ENCODE data around the gene GRID1. TPM values are rescaled to one million over a fixed set of nuclear protein-coding genes. Genes with fewer than 3 reads are reported as not detected.

GRID1 gene
- total and polyA plus RNA-seq, 9 of the 15 experiments (the other 6 are each of a cell fraction or from before 2014, with no cell fraction given) = 0.01 to 7.2 (median 1.2) TPM

DNA sequence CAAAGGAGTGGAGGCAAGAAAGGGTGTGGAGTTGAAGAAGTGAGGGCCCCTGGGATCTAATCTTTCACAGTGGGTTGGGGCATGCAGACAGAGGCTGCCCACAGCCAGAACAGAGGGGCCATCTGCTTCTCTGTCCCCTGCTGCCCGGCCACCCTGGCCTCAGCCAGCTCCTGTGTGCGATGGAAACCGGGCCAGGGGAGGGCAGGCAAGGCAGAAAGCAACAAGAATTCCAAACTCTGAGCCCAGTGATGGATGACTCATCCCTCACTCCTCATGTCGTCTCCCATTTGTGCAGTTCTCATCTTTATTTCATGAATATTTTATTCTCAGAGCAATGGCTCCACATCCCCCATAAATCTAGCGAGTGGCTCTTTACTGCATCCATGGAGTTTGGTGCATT is 757.1 kb downstream of the GRID1 start:
- Histone ChIP-seq H4K20me1 (replicated peaks; ENCODE audit: control insufficient read depth, insufficient read depth, low read length) (no peaks in the 10 kb centered on the region), H2AFZ (ENCODE audit: low read depth, low read length) (no peak overlapping the region), H3K9me3 (replicated peaks; ENCODE audit: control insufficient read depth, insufficient read depth, low read depth, low read length) (no peaks in the 10 kb centered on the region), H3K79me2 (ENCODE audit: control insufficient read depth, insufficient read depth, low read length) (no peaks in the 10 kb centered on the region), H3K36me3 (ENCODE audit: control insufficient read depth, insufficient read depth, low read length) (no peaks in the 10 kb centered on the region), H3K9ac (ENCODE audit: insufficient read depth in 1 of 2, low read depth in 2 of 2, low read length in 2 of 2) (no peak overlapping the region), H3K27ac (ENCODE audit: extremely low read depth, low read depth, low read length) (no peak overlapping the region), H3K9me1 (ENCODE audit: control insufficient read depth, insufficient read depth, low read length) (no peaks in the 10 kb centered on the region), H3K4me1 (replicated peaks in 1 of 2; ENCODE audit: control insufficient read depth in 2 of 2, insufficient read depth in 2 of 2, low read length in 2 of 2) (no peaks in the 10 kb centered on the region), H3K4me3 (no peak overlapping the region), H3K27me3 (ENCODE audit: control insufficient read depth in 2 of 2, insufficient read depth in 2 of 2, low read length in 2 of 2) (no peaks in the 10 kb centered on the region), H3K4me2 (ENCODE audit: insufficient read depth, low read length) (no peak overlapping the region)
- in situ Hi-C loops (cut with MboI) (no loop called here), intact Hi-C loops (cut with micrococcal nuclease) (no loop called here)
- ChIA-PET POLR2A (no interaction called here), CTCF (ENCODE audit: low intra/inter-chr PET ratio) (no interaction called here)
- TF ChIP-seq ZNF586 (CRISPR knock-in tag; conservative IDR thresholded peaks at IDR 0.05) = no peak
- 8% methylated on average over 5 of the region's 5 CpGs for WGBS (ENCODE audit: insufficient coverage, low coverage, missing lambda C conversion rate)
- no peak for DNase-seq (ENCODE audit: extremely low read depth in 1 of 4, low spot score in 3 of 4)
- BruUV-seq (replicated peaks) = no TSS peak
- no peak for FAIRE-seq
- ATAC-seq = no peak

- no peak overlapping the region for H3K4me2 ChIP-seq (ENCODE audit: insufficient read depth, low read length)
- no peak overlapping the region for H3K9ac ChIP-seq (ENCODE audit: insufficient read depth in 1 of 2, low read depth in 2 of 2, low read length in 2 of 2)
- H3K79me2 ChIP-seq (ENCODE audit: control insufficient read depth, insufficient read depth, low read length) = no peaks in the 10 kb centered on the region
- CTCF ChIA-PET (ENCODE audit: low intra/inter-chr PET ratio) = no interaction called here
- no peaks in the 10 kb centered on the region for H3K4me1 ChIP-seq (replicated peaks in 1 of 2; ENCODE audit: control insufficient read depth in 2 of 2, insufficient read depth in 2 of 2, low read length in 2 of 2)
- no peak overlapping the region for H3K4me3 ChIP-seq
- WGBS (ENCODE audit: insufficient coverage, low coverage, missing lambda C conversion rate) = 4% methylated on average over 3 of the region's 3 CpGs
- H3K27me3 ChIP-seq (ENCODE audit: control insufficient read depth in 2 of 2, insufficient read depth in 2 of 2, low read length in 2 of 2) = no peaks in the 10 kb centered on the region
- intact Hi-C loops (cut with micrococcal nuclease) (no loop called here), in situ Hi-C loops (cut with MboI) (no loop called here)
- TF ChIP-seq BCOR (IDR thresholded peaks at IDR 0.05) (no peak), ERF (CRISPR knock-in tag; IDR thresholded peaks at IDR 0.05) (no peak), ZHX1 (conservative IDR thresholded peaks at IDR 0.05; ENCODE audit: low read length) (no peak), ZNF561 (CRISPR knock-in tag; conservative IDR thresholded peaks at IDR 0.05) (no peak)
- TF ChIP-seq, protein P1, sequence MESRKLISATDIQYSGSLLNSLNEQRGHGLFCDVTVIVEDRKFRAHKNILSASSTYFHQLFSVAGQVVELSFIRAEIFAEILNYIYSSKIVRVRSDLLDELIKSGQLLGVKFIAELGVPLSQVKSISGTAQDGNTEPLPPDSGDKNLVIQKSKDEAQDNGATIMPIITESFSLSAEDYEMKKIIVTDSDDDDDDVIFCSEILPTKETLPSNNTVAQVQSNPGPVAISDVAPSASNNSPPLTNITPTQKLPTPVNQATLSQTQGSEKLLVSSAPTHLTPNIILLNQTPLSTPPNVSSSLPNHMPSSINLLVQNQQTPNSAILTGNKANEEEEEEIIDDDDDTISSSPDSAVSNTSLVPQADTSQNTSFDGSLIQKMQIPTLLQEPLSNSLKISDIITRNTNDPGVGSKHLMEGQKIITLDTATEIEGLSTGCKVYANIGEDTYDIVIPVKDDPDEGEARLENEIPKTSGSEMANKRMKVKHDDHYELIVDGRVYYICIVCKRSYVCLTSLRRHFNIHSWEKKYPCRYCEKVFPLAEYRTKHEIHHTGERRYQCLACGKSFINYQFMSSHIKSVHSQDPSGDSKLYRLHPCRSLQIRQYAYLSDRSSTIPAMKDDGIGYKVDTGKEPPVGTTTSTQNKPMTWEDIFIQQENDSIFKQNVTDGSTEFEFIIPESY (CRISPR knock-in tag; IDR thresholded peaks at IDR 0.05) = no peak
- H2AFZ ChIP-seq (ENCODE audit: low read depth, low read length) = no peak overlapping the region
- no peaks in the 10 kb centered on the region for H4K20me1 ChIP-seq (replicated peaks; ENCODE audit: control insufficient read depth, insufficient read depth, low read length)
- no peaks in the 10 kb centered on the region for H3K36me3 ChIP-seq (ENCODE audit: control insufficient read depth, insufficient read depth, low read length)
- FAIRE-seq = no peak
- H3K9me3 ChIP-seq (replicated peaks; ENCODE audit: control insufficient read depth, insufficient read depth, low read depth, low read length) = no peaks in the 10 kb centered on the region
- H3K27ac ChIP-seq (ENCODE audit: extremely low read depth, low read depth, low read length) = no peak overlapping the region
- H3K9me1 ChIP-seq (ENCODE audit: control insufficient read depth, insufficient read depth, low read length) = no peaks in the 10 kb centered on the region
- no TSS peak for BruUV-seq (replicated peaks)
- POLR2A ChIA-PET = no interaction called here
- DNase-seq (ENCODE audit: extremely low read depth in 1 of 4, low spot score in 3 of 4) = no peak
- no peak for ATAC-seq
These were observed 757.9 kb downstream of the GRID1 start for GRCh38 chr10:85608706-85609105.
